IPS-11a (cell line): ENCODE results near the gene RPL27A.

Experiments
- H3K4me3 ChIP-seq: one replicate; pipeline ENCODE4 v1.5.1; 2013; ENCODE audit warnings: low read depth, low read length, control low read depth

The RPL27A gene

GRCh38 chr11:8698379-8698851, 15.8 kb downstream of the RPL27A start:
- no peak overlapping the region for H3K4me3 ChIP-seq

- H3K4me3 ChIP-seq, result no peak overlapping the region
Observed at GRCh38 chr11:8698917-8699441, 16.4 kb downstream of the RPL27A start.

- no peak overlapping the region for H3K4me3 ChIP-seq
Observed at GRCh38 chr11:8699903-8700302, 17.3 kb downstream of the RPL27A start.

- H3K4me3 ChIP-seq, result no peak overlapping the region
Observed at GRCh38 chr11:8701891-8702597, 19.5 kb downstream of the RPL27A start.

GRCh38 chr11:8702598-8702915, 20.0 kb downstream of the RPL27A start:
- H3K4me3 ChIP-seq, result no peak overlapping the region

- H3K4me3 ChIP-seq, result no peak overlapping the region
Observed at GRCh38 chr11:8704136-8704535, 21.5 kb downstream of the RPL27A start.

GRCh38 chr11:8705146-8705545, 22.6 kb downstream of the RPL27A start:
- H3K4me3 ChIP-seq, result no peak overlapping the region

GRCh38 chr11:8706673-8707432, 24.3 kb downstream of the RPL27A start:
- H3K4me3 ChIP-seq, result no peak overlapping the region

- H3K4me3 ChIP-seq, result no peak overlapping the region
Observed at GRCh38 chr11:8707541-8708191, 25.1 kb downstream of the RPL27A start.

GRCh38 chr11:8709002-8709672, 26.5 kb downstream of the RPL27A start:
- no peak overlapping the region for H3K4me3 ChIP-seq

- H3K4me3 ChIP-seq, result no peak overlapping the region
Observed at GRCh38 chr11:8709777-8710176, 27.2 kb downstream of the RPL27A start.

GRCh38 chr11:8711895-8712442, 29.4 kb downstream of the RPL27A start:
- no peak overlapping the region for H3K4me3 ChIP-seq

GRCh38 chr11:8712506-8712905, 29.9 kb downstream of the RPL27A start:
- H3K4me3 ChIP-seq, result no peak overlapping the region

GRCh38 chr11:8713760-8714454, 31.3 kb downstream of the RPL27A start:
- H3K4me3 ChIP-seq, result no peak overlapping the region

GRCh38 chr11:8714622-8715225, 32.1 kb downstream of the RPL27A start:
- H3K4me3 ChIP-seq, result no peak overlapping the region

- H3K4me3 ChIP-seq, result no peak overlapping the region
Observed at GRCh38 chr11:8715501-8715900, 32.9 kb downstream of the RPL27A start.

- no peak overlapping the region for H3K4me3 ChIP-seq
Observed at GRCh38 chr11:8717544-8717875, 34.9 kb downstream of the RPL27A start.

GRCh38 chr11:8717876-8718753, 35.5 kb downstream of the RPL27A start:
- no peak overlapping the region for H3K4me3 ChIP-seq

GRCh38 chr11:8719211-8719649, 36.6 kb downstream of the RPL27A start:
- H3K4me3 ChIP-seq, result no peak overlapping the region
